Measurements from ENCODE around the gene GLRX2.

DNA sequence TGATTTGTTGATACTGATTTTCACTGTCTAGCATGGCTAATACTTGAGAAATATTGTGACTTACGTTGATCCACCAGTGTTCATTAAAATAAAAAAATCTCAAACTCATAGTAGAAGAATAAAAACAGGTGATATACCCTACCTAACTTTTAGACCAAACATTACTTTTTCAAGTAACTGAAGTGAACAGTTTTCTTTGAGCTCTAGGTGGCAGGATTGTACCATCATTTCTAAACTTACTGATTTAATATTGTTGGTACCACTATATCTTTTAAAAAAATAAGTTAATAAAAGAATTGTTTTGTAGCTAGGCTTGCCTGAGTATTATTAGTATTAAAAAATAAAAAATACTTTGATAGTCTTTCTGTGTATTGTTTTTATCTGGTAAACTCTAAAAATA is 38.1 kb upstream of the GLRX2 start:
- TF ChIP-seq EZH2phosphoT487 (IDR thresholded peaks at IDR 0.05) (no peak), CTCF (IDR thresholded peaks at IDR 0.05) (peak; percentile 45)
